ENCODE measurements around the gene GNPAT.

The GNPAT gene

DNA sequence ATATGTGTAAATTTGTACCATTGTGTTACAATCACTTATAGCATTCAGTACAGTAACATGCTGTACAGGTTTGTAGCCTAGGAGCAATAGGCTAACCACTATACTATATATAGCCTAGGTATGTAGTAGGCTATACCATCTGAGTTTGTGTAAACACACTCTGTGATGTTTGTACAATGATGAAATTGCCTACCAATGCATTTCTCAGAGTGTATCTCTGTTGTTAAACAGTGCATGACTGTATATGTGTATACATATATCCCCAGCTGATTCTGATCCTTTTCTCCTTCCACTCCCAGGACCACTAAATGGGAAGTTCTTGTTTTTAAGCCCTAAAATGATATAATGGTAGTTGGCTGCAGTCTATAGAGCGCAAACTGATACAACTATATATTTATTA is 7.8 kb downstream of the GNPAT start:
- no peak for FAIRE-seq

DNA sequence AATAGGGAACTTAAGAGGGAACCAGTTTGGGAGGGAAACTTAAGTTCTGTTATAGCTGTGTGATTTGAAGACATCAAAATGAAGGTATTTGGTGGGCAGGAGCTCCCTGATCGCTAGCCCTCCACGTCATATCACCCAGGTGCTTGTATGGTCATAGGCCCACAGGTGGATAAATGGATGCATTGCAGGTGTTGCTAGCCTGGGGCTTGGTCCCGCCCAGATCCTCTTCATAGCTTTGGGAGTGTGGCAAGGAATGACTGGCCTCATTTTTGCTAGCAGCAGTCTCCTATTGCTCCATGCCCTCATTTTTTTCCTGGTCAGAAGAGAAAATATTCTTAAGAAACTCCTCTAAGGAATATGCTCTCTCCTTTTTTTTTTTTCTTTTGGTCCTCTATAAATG is 11.3 kb downstream of the GNPAT start:
- FAIRE-seq: no peak

DNA sequence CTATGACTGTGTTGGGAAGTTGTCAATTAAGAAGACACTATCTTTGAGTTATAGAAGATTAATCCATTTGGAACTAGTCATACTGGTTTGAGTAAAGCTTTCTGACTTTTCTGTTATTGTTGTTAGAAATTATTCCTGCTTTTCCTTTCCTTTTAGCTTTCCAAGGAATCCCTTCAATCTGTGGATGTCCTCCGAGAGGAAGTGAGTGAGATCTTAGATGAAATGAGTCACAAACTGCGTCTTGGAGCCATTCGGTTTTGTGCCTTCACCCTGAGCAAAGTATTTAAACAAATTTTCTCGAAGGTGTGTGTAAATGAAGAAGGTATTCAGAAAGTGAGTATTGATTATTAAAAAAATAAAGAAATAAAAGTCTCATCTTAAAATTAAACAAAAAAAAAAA is 19.3 kb downstream of the GNPAT start:
- no peak for FAIRE-seq

DNA sequence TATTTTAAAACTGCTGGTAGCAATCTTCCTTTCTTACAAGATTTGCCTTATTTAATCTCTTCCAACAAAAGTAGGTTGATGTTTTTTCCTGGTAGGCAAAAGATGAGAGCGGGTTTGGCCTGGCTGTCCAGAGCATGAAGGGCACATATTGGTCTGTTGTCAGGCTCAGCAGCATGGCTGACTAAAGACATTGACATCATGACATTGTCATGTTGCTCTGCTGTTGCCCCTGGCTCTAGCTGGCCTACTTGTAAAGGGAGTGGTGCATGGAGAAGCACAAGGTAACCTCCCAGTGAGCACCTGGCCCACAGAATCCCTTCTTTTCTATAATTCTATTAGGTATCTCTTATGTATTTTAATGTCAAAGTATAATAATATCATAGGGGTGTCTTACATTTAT is 23.6 kb downstream of the GNPAT start:
- FAIRE-seq: no peak

DNA sequence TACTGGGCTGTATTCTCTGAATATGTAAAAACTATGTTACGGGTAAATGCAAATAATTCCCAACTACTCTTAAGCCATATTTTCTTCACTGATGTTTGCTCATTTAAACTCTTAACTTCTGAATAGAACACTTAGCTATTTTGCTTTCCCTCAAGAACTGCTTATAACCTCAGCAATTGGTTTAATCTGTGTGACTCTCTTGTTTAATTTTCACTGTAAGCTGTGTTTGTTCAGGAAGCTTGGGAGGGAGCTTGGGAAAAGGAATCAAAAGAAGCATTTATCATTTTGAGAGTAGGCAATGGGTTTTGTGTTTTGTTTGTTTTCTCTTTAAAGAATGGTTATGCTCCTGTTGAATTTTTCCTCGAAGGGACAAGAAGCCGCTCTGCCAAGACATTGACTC is 24.4 kb downstream of the GNPAT start:
- FAIRE-seq: no peak

DNA sequence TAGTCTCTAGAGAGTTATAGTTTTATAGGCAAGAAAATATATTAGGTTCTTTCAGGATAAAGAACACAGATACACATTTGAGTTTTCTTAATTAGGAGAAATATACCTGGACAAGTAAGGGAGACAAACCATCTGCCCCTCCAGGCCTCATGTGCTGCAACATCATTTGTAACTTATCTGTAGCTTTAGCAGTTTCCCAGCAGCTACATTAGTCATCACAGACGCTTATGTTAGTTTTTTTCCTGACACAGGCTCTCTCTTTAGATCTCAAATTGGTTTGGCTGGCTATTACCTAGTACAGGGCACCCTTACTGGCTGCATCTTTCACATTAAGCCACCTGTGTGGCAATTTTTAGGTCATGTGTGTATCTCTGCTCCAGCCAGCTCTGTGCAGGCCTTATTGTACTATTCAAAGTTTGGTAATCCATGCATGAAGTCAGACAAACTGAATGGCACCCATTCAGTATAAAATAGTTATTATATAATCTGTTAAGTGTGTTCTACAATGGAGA is 25.9 kb downstream of the GNPAT start:
- FAIRE-seq: no peak

DNA sequence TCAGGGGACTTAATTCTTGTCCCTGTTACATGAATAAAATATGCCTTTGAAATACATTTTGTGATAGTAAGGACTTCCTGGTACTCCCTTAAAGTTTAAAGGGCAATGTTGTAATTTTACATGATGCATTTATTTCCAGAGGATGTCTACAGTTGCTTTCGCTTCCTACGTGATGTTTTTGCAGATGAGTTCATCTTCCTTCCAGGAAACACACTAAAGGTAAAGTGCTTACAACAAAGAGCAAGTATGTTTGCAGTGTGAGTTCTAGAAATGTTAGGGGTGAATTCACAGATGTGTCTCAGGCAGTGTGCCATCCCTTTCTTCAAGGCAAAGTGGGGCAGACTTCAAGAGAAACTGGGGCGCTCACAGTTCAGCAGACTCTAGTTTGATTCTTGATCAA is 31.2 kb downstream of the GNPAT start:
- FAIRE-seq: no peak

DNA sequence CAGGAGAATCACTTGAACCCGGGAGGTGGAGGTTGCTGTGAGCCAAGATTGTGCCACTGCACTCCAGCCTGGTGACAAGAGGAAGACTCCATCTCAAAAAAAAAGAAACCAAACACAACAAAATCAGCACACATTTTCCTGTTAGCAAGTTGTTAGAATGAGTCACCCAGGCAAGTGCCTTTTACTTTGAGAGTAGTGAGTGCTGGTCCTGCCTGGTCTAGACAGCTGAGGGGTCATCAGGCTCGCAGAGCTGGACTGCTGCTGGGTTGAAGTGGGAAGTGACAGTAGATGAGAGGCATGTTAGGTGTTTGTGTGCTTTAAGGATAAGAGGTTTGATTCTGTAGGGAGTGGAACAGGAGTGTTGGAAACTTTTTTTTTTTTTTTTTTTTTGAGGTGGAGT is 31.9 kb downstream of the GNPAT start:
- FAIRE-seq: no peak

DNA sequence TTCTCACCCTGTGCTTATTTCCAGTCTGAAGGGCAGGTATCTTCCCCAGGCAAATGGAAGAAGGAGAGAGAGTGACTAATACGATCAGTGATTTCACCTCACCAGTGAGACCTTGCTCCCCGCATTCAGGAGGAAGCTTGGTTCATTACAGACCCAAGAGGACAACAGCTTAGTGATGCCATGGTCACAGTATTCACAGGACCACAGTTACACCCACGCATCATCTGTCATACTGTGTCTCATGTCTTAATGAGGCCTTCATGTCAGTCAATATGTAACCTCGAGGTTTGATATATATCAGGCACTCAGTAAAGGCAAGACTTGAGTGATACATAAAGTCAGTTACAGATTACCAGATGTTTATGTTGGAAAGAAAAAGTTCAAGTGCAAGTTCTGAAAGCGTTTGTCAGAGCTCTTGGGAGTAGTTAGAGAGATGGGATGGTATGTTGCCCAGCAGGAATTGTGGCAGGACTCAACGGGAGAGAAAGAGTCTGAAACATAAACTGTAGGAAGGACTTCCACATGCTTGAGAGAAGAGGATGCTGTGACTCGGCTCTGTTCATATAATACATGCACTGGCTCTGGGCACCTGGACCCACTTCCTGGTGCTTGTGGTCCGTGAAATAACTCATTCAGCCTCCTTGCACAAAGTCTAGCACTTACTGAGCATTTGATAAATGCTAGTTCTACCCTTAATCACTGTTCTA is 33.3 kb downstream of the GNPAT start:
- FAIRE-seq: no peak

DNA sequence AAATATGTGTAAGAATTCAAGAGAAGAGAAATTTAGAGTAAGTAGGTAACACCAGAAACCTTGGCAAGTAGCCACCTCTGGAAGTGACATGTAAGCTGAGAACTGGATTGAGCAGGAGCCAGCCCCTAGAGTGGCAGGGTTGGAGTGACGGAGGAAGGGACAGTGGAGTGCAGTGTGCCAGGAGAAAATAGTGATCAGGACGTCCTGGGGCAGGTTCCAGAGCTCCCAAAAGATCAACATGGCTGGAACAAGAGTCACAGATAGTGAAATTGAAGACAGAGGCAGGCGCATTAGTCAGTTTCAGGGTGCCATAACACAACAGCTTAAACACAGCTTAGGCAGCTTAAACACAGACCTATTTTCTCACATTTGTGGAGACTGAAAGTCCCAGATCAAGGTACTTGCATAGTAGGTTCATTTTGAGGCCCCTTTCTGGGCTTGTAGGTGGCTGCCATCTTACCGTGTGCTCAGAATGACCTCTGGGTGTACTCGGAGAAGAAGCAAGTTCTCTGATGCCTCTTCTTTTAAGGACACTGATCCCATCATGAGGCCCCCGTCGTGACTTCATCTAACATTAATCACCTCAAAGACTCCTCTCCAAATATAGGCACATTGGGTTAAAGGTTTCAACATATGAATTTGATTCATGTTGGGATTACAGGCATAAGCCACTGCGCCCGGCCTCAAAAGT is 37.2 kb downstream of the GNPAT start:
- FAIRE-seq: no peak

DNA sequence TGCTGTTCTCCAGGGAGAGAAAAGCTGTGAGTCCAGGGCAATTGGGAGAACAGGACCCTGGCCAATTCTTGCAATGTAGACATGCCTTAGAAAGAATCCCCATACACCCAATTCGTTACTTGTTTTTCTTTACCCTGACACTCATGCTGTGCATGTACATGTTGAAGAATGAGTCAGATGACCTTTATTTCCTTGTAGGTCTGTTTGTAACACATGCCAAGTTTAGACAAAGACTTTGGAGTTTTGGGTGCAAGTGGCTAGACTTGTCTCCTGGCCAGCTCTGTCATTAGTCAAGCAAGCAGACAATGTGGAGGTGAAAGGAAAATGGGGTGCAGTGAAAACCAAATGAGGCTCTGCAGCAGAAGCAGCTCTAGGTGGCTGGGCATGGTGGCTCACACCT is 38.1 kb downstream of the GNPAT start:
- FAIRE-seq: no peak

DNA sequence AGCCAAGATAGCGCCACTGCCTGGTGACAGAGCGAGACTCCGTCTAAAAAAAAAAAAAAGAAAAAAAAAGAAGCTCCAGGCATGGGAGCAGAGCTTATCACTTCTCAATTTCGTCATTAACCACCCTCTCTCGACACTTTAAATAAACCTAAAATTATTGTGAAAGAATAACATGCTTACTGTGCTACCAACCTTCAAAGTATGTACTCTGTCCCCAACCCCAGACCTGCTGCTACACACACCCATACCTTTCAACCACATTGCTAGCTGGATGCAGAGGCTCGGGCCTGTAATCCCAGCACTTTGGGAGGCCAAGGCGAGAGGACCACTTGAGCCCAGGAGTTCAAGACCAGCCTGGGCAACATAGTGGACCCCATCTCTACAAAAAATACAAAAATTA is 38.7 kb downstream of the GNPAT start:
- FAIRE-seq: no peak

DNA sequence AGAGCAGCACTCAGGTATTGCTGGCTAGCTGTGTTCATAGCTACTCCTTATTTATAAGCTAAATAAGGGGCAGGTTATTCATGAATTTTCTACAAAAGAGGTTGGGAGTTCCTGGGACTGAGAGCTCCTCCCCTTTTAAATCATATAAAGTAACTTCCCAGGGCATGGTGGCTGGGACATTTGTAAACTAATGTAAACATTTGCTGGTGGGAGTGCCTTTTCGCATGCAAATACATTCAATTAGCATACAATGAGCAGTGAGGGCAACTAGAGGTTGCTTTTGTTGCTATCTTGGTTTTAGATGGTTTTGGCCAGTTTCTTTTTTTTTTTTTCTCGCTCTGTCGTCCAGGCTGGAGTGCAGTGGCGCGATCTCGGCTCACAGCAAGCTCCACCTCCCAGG is 43.4 kb downstream of the GNPAT start:
- no peak for FAIRE-seq

DNA sequence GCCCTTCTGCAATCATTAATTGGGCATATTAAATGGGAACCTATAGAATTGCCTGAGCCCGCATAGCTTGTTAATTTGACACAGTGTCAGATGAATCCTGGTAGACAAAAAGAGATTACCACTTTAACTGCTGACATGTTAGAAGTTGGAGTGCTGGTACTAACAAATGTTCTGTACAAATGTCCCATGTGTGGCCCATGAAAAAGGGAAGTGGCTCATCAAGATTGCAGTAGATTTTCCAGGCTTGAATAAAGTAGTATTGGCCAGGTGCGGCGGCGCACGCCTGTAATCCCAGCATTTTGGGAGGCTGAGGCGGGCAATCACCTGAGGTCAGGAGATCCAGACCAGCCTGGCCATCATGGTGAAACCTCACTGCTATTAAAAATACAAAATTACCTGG is 45.6 kb downstream of the GNPAT start:
- FAIRE-seq: no peak

DNA sequence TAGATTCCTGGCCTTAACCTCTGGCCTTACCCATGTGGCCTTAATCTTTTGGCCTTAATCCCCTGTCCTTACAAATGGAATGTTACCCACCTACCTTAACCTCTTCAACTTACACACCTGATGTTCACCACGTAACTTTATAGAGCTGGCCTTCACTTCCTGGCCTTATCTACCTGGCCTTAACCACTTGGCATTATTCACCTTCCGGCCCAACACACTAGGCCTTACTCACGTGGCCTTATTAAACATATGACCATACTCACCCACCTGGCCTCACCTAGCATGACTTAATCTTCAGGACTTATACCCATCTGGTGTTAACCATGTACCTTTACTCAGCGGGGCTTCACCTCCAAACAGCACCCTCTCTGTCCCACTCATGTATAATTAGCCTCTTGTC is 54.9 kb downstream of the GNPAT start:
- no peak for FAIRE-seq

DNA sequence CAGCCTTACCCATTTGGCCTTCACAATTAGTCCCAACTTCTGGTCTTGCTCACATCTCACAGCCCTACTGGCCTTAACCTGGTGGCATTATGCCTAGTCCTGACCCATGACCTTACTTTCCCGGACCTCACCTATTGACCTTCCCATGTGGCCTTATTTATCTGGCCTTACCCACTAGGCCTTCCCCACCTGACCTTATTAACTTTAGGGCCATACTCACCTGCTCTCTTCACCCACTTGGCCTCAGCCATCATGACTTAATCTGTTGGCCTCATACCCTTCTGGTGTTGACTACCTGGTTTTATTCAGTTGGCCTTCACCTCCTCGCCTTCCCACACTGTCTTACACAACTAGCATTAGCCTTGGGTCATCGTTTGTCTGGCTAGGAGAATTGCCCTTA is 61.0 kb downstream of the GNPAT start:
- no peak for FAIRE-seq

DNA sequence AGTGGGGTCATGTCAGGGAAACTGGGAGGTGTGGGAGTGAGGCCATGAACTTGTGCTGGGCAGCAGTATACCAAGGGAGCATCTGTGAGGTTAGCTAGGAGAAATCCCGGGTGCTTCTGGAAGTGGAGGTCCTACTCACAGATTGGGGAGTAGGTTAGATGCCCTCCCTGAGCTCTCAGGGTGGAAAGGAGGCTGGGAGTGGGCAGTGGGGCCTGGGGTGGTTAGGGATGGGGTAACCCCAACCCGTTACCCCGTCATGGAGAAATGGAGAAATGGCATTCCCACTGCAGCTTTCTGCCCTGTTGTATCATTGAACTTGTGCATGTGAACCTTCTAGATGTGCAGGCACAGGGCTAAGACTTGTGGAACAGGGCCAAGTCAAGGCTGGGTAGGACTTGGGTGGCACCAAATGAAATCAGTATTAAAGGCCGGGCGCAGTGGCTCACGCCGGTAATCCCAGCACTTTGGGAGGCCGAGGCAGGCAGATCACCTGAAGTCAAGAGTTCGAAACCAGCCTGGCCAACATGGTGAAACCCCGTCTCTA is 69.5 kb downstream of the GNPAT start:
- no peak for FAIRE-seq

DNA sequence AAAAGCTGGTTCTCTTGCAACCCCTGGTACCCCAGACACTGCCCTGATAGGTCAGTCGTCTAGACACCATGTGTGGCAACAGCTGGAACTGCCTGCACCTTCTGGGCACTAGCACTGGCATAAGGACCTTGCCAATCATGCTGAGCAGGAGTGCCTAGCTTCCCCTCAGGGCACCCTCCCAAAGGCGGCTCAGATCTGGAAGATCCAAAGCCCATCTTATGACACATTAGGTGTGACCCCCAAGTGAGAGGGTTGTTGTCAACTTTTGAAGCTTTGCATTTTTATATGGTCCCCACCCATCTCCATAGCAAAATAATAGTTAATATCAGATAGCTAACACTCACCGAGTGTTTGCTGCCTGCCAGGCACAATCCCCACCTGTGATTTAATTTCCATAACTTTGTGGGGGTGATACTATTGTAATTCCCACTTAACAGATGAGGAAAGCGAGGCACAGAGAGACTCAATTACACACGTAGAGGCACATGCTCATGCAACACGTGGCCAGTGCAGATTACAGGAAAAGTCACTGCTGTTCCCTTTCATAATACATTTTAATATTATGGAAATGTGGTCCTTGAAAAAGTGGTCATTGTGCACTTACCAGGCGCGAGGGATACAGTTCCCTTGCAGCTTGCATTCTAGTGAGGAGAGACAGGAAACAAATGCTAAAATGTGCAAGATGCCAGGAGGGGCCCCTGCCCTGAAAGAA is 70.9 kb downstream of the GNPAT start:
- no peak for FAIRE-seq

DNA sequence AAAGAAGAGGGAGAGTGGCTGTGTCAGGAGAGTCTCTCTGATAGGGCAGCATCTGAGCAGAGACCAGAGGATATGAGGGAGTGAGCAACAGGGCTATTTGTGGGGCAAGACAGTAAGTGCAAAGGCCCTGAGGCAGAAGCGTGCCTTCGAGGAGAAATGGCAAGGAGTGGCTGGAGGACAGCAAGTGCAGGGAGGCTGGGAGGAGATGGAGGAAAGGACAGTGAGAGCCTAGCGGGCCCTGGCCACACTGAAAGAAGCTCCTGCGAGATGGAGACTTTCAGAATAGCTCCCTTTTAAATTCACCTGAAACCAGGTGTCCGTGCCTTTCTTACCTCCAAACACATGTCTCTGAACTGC is 71.4 kb downstream of the GNPAT start:
- no peak for FAIRE-seq

DNA sequence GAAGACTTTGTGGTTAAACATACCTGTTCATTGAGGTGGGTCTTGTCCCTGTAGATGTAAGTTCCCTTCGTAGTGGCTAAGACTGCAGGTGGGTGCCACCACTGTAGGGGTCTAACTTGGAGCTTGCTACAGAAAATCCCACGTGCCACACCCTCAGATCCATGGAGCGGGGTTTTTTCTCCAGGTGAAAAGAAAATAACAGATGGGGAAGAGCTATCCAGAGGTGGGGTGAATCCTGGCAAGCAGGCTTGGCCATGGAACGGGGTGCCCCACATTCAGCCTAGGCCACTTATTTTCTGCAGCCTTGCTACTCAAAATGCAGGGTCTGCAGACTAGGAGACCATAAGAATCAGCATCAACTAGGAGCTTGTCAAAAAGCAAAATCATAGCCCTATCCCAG is 72.6 kb downstream of the GNPAT start:
- FAIRE-seq: no peak

DNA sequence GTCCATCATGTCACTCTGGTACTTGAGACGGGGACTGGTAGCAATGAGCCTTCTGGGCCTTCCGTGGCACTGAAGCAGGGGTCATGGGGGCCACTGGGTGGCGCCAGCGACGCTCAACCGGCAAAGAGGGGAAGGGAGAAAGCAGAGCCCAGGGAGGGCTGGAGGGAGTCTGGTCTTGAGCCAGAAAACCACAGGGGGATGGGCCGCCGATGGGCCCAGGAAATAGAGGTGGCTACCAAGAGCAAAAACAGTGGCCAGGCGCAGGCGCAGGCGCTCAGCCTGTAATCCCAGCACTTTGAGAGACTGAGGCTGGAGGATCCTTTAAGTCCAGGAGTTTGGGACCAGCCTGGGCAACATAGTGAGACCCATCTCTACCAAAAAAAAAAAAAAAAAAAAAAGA is 74.9 kb downstream of the GNPAT start:
- FAIRE-seq: no peak

DNA sequence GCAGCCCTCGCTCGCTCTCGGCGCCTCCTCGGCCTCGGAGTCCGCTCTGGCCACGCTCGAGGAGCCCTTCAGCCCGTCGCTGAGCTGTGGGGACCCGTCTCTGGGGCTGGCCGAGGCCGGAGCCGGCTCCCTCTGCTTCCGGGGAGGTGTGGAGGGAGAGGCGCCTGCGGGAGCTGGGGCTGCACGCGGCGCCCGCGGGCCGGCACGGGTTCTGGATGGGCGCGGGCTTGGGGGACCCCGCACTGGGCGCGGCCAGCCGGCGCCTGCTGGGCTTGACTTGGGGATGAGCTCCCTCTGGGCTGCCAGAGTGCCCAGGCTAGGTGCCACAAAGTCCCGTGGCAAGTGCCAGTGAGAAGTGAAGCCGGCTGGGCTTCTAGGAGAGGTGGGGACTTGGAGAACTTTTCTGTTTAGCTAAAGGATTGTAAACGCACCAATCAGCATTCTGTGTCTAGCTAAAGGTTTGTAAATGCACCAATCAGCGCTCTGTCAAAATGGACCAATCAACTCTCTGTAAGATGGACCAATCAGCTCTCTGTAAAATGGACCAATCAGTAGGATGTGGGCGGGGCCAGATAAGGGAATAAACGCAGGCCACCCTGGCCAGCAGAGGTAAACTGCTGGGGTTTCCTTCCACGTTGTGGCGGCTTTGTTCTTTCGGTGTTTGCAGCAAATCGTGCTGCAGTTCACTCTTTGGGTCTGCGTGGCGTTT is 76.4 kb downstream of the GNPAT start:
- no peak for FAIRE-seq

DNA sequence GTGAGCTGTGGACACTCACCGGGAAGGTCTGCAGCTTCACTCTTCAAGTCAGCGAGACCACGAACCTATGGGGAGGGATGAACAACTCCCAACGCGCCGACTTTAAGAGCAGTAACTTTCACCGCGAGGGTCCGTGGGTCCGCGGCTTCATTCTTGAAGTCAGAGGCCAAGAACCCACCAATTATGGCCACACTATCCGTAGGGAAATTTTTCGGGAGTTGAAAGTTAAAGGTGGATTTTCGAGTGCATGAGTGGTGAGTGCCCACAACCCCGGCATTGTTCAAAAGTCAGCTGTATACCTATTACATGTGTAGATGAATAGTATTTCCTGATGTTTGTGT is 77.0 kb downstream of the GNPAT start:
- FAIRE-seq: no peak

All from endometrium (tissue), 2 donors.